Stimulated activated CD8-positive, alpha-beta memory T cell treated with anti-CD3 and anti-CD28 coated beads, Interleukin-2, amount 100 ng/mL, for 48 hours (primary cell): Measurements from ENCODE around the gene GNG4.

ENCODE experiments used
- DNase-seq, 2 donors: peaks; one replicate each; pipeline ENCODE4 v3.0.0-alpha.2; 2020; ENCODE audit warnings: low read depth in 2 of 2

Gene GNG4

GRCh38 chr1:235649368-235650163 lies at the start of gene GNG4:
GNG4 (minus strand) TSS chr1:235649784; CDS start chr1:235583838, 65,946 bp downstream.
- no peak for DNase-seq

DNA sequence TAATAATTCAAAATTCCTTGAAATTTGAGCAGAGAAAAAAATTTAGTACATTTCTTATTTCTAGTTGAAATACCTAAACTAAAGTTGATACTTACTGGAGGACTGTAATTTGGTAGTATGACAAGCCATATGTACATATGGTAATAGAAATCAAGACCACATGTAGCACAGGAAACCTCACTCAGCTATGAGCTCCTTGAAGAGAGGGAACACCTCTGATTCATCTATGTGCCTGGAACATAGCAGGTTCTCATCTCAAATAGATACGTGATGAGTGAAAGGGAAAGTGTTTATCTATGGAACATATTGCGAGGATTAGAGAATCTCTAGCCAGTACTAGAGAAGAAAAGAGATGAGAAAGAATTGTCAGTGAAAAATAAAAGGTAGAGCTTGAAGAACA lies 47.9 kb upstream of the GNG4 start:
- DNase-seq: no peak

GRCh38 chr1:235689356-235689755 lies 39.8 kb upstream of the GNG4 start:
- DNase-seq: no peak

DNA sequence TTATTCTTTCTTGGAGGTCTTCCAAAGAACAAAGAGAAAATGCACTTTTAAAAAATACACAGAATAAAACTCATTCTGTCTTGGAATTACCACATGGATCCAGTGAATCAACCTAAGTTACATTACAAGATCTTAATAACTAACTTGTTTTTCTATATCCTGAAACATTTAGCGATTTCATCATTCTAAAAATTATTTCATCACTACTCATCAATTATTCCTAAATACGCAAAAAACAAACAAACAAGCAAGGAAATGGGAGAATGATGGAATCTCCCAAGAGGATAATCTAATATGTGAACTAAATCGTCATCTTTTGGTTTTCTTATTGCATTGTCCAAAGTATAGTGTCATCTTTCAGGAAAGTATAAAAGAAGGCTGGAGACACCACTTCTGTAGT lies 38.5 kb upstream of the GNG4 start:
- no peak for DNase-seq

DNA sequence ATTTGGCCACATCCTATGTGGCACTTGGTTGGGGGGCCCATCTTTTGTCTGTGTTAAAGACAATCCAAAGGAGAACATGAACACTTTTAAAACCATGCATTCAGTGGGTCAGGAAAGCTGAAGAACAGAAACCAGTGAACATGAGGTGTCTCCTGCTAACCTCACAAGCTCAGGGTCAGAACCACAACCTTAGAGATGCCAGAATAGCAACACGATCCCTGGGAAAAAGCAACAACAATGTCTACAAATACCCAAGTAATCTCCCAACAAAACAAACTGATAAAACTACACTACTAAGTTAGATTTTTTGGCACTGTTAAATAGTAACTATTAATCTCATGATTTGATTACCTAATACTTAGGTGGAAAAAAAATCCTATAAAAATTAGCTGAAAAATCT lies 34.1 kb upstream of the GNG4 start:
- no peak for DNase-seq

- no peak for DNase-seq
Observed at GRCh38 chr1:235682216-235682615, 32.6 kb upstream of the GNG4 start.

DNA sequence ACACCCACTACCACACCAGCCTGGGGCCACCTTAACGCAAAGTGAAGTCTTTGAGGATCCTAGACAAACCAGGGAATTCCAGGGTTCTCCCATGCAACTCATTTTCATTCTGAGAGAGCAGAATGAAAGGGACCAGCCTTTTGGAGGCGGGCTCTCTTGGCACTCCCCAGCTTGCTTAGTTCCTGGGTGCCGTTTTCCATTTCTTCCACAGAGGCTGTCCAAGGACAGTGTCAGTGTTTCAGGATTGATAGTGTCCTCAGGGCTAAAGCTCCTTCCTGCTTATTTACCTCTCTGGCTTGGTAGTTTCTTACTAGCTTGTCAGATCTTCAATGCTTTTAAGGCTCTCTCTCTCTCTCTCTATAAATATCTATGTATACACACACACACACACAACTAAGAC lies 30.1 kb upstream of the GNG4 start:
- DNase-seq: no peak

DNA sequence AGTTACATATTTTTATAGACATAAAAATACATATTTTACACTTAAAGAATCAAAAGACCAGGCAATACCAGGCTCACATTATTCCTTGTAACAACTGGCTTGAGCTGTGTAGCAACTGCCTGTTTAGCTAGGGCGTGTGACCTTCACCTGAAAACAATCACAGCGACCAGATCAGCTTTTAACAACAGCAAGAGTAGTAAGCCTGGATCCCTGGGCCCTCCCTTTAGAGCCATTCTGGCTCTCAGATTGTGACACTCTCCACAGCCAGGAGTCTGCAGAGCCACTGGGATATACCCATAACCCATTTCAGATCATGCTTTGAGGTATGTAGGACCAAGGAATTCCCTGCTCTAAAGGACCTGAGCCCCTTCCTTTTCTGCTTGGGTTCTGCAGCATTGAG lies 29.4 kb upstream of the GNG4 start:
- no peak for DNase-seq

- no peak for DNase-seq
Observed at GRCh38 chr1:235675152-235675890, 25.7 kb upstream of the GNG4 start.

DNA sequence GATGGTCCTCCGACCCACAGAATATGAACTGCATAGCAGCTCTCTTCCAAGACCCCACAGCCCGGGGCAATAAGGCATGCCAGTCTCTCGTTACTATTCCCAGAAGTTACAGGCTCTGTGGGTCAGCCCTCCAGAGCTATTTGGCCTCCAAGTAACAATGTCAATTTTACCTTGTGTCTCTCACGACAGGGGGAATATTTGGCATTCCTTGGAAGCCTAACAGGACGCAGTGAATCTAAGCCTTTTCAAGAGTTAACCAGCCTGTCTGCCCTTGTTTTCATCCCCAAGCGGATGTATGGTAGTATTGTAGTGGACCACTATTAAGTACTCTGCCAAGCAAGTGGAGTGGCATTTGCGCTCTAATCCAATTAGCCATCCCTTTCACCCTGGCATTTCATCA lies 24.4 kb upstream of the GNG4 start:
- no peak for DNase-seq

- no peak for DNase-seq
Observed at GRCh38 chr1:235671992-235672391, 22.4 kb upstream of the GNG4 start.

- no peak for DNase-seq
Observed at GRCh38 chr1:235670157-235670776, 20.7 kb upstream of the GNG4 start.

- DNase-seq: no peak
Observed at GRCh38 chr1:235669277-235669676, 19.7 kb upstream of the GNG4 start.

GRCh38 chr1:235663628-235664027 lies 14.0 kb upstream of the GNG4 start:
- no peak for DNase-seq

- DNase-seq: no peak
Observed at GRCh38 chr1:235661568-235661967, 12.0 kb upstream of the GNG4 start.

DNA sequence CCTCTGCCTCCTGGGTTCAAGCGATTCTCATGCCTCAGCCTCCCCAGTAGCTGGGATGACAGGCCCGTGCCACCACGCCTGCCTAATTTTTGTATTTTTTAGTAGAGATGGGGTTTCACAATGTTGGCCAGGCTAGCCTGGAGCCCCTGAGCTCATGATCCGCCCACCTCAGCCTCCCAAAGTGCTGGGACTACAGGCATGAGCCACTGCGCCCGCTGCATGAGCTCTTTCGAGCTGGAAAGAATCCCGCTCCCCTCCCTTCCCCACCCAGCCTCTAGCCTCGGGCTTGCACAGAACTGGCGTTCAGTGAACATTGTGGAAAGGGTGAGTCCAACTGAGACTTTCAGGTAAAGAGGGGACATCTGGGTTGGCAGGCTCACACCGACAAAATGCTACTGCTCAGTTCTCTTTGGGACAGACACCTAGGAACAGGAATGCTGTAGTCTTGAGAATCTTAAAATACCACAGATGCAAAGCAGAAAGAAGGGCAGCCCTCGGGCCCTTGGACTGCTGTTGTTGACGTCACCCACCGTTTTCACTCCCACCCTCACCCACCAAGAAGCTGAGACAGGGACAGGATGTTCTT lies 9.7 kb upstream of the GNG4 start:
- DNase-seq: no peak

- DNase-seq: no peak
Observed at GRCh38 chr1:235657747-235658526, 8.4 kb upstream of the GNG4 start.

DNA sequence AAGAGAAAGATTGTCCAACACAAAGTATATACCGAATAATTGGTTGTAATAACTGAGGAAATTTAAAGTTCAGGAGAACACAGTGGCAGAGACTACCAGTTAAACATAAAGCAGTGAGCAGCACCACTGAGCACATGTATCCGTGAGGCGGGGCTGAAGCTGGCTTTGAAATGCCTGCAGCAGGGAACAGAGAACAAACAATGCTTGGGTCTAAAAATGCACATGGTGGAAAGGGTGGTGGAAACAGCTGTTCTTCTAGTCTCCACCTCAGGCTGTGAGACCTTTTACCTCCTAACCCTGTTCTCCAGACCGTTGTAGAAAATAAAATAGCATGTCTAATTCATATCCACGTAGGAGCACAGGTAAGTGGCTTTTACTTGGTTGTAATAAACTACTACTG lies 7.7 kb upstream of the GNG4 start:
- DNase-seq: no peak

- no peak for DNase-seq
Observed at GRCh38 chr1:235652364-235652763, 2.8 kb upstream of the GNG4 start.

- no peak for DNase-seq
Observed at GRCh38 chr1:235651170-235651806, 1.7 kb upstream of the GNG4 start.
